HG02678 (cell line): Measurements from ENCODE around the gene AMY1C.
"Not testable (repeated sequence)": the region's sequence is repeated elsewhere in the genome, so short reads cannot be mapped to it uniquely, and the experiment has no call there.

ENCODE experiments used
- ATAC-seq: cut with Tn5 transposase; IDR thresholded peaks from one replicate; pipeline ENCODE4 v1.9.1; 2021; ENCODE audit warnings: mild to moderate bottlenecking, moderate library complexity; ENCODE audit not compliant: unreplicated experiment

The AMY1C gene

GRCh38 chr1:103749598-103749997 lies at the start of gene AMY1C:
TSS of gene AMY1C (plus strand) at chr1:103749898. CDS start at chr1:103750470, 572 bp downstream.
- ATAC-seq, result not testable (repeated sequence)

DNA sequence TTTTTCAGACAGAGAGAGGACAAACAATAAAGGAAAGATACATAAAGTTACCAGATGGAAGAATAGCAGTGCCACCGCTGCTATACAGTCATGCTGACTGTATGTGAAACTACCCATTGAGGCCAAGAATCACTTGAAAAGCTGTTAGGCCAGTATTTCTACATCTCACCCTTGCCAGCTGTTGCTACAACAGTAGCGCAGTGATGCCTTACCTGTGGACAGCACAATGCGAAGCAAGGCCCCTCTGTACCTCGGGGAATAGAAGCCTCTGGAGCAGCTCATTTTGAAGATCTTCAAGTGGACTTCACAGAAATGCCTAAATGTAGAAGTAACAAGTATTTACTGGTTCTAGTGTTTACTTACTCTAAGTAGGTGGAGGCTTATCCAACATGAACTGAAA lies 49.0 kb upstream of the AMY1C start:
- not testable (repeated sequence) for ATAC-seq

GRCh38 chr1:103701256-103701655 lies 48.4 kb upstream of the AMY1C start:
- ATAC-seq, result not testable (repeated sequence)

GRCh38 chr1:103707670-103708069 lies 42.0 kb upstream of the AMY1C start:
- ATAC-seq, result not testable (repeated sequence)

DNA sequence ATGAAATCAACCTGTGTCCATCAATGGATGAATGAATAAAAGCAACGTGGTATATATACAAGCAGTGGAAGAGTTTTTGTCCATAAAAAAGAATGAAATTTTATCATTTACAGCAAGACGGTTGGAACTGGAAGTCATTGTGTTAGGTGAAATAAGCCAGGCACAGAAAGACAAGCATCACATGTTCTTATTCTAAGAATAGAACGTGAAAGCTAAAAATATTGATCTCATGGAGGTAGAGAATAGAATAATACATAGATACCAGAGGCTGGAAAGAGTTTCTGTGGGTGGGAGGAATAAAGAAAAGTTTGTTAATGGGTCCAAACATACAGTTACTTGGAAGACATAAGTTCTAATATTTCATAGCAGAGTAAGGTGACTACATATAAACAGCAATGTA lies 39.3 kb upstream of the AMY1C start:
- not testable (repeated sequence) for ATAC-seq

DNA sequence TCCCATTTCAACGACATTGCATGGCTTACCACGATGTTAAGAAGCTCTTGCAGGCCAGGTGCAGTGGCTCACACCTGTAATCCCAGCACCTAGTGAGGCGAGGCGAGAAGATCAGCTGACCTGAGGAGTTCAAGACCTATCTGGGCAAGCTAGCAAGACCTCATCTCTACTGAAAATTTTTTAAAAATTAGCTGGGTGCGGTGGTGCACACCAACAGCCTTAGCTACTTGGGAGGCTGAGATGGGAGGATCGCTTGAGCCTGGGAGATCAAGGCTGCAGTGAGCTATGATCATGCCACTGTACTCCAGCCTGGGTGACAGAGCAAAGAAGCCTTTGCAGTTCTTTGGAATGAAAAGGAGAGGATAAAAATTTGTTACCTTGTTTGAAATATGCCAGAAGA lies 32.3 kb upstream of the AMY1C start:
- not testable (repeated sequence) for ATAC-seq

GRCh38 chr1:103721473-103721872 lies 28.2 kb upstream of the AMY1C start:
- ATAC-seq, result not testable (repeated sequence)

DNA sequence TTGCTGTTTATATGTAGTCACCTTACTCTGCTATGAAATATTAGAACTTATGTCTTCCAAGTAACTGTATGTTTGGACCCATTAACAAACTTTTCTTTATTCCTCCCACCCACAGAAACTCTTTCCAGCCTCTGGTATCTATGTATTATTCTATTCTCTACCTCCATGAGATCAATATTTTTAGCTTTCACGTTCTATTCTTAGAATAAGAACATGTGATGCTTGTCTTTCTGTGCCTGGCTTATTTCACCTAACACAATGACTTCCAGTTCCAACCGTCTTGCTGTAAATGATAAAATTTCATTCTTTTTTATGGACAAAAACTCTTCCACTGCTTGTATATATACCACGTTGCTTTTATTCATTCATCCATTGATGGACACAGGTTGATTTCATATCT lies 14.4 kb upstream of the AMY1C start:
- ATAC-seq, result not testable (repeated sequence)

DNA sequence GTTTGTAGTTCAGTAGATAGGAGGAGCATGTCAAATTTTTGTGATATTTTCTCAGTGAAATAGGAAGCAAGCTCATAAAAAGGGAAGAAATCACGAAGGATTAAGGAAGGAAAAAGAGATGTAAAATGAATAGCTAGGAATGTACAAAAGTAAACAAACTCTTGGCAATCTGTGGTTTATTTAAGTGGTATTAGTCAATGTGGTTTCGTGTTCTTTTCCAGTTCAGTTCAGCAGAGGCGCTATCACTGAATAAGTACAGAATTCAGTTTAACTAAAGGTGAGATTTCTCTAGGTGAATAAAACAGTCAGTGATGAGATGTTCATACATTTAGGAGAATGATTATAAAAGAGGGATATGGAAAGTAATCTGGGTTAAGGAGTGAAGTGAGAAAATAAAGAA lies 11.7 kb upstream of the AMY1C start:
- not testable (repeated sequence) for ATAC-seq

GRCh38 chr1:103744449-103744848 lies 5.2 kb upstream of the AMY1C start:
- not testable (repeated sequence) for ATAC-seq

DNA sequence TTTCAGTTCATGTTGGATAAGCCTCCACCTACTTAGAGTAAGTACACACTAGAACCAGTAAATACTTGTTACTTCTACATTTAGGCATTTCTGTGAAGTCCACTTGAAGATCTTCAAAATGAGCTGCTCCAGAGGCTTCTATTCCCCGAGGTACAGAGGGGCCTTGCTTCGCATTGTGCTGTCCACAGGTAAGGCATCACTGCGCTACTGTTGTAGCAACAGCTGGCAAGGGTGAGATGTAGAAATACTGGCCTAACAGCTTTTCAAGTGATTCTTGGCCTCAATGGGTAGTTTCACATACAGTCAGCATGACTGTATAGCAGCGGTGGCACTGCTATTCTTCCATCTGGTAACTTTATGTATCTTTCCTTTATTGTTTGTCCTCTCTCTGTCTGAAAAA lies 4.7 kb upstream of the AMY1C start:
- not testable (repeated sequence) for ATAC-seq

- not testable (repeated sequence) for ATAC-seq
Measured at GRCh38 chr1:103748273-103748672, 1.4 kb upstream of the AMY1C start.

DNA sequence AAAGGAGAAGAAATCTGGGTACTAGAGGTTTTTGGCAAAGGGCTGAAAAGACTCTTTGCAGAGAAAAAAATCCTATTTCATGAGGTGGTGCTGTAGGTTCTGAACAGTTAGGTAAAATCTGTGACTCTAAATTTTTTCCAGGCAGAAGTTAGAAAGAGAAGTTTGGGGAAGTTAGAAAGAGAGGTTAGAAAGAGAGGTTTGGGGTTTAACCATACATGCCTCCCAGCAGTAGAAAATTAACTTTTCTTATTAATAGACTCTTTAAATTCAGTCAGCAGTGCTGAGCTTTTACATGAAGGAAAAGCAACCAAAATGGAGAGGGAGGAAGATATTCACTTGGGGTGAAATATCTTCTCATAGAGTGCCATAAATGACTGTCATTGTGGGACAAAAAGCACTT lies 12.2 kb downstream of the AMY1C start:
- ATAC-seq, result no peak

- ATAC-seq, result no peak
Measured at GRCh38 chr1:103779932-103780331, 30.2 kb downstream of the AMY1C start.

GRCh38 chr1:103783944-103784377 lies 34.3 kb downstream of the AMY1C start:
- peak; percentile 63 for ATAC-seq

DNA sequence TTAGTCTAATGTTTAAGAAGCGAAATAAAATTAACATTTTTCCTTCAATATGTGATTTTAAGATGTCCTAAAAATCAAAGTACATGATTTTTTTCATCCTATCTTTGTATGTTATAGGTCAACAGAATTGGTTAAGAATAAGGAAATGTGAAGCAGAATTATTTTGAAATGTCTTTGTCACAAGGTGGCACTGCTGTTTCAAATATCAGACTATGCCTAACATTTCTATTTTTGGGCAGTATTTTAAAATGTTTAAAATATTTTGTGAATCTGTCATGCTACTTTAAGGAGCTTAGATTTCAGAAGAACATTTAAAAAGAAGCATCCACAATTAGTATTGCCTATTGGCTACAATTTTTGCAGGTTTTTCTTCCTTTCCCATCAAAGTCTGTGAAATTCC lies 38.7 kb downstream of the AMY1C start:
- ATAC-seq, result no peak

DNA sequence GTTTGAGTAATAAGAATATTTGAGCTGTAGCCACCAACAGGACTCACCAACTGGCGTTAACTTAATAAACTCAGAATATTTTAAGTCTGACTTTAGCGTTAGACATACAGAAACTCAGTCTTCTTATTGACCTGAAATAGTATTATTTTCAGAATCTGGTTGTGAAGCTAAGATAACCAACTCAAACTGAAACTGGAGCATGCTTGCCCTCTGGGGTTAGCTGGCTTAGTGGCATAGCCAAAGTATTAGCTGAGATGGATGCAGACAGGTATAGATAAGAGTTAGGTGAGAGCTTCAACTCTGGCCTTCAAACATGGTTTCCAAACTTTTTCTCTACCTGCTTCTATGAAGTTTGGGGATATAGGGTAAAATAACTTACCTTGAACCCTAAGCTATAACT lies 40.5 kb downstream of the AMY1C start:
- ATAC-seq, result no peak
